Measurements from ENCODE around the gene NCBP2L. TPM values are rescaled to one million over a fixed set of nuclear protein-coding genes. Genes with fewer than 3 reads are reported as not detected.

The NCBP2L gene
- total RNA-seq, 2 experiments from 2014 or later: not detected

DNA sequence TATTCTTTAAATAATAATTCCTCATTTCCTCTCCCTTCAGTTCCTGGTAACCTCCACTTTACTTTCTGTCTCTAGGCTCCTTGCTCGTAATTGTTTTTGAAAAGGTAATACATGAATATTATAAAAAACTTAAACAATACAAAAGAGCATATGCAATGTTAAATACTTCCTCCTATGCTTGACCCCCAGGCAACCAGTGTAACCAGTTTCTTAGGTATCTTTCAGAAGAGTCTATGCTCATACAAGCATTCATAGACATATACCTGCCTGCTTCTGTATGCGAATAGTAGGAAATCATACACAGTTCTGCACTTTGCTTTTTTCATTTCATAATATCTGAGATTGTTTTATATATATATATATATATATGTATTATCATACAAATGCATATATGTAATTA lies 45.5 kb downstream of the NCBP2L start:
- Mint-ChIP-seq H3K4me3 (no peak overlapping the region), H3K27ac (no peak overlapping the region), H3K27me3 (peaks cover 5% of the 10 kb centered on the region), H3K9me3 (no peaks in the 10 kb centered on the region), H3K4me1 (ENCODE audit: low read depth) (peaks cover 31% of the 10 kb centered on the region), H3K36me3 (ENCODE audit: low read depth) (no peaks in the 10 kb centered on the region)
- no peak for ATAC-seq (ENCODE audit: poor library complexity)
- TF ChIP-seq, protein P1, sequence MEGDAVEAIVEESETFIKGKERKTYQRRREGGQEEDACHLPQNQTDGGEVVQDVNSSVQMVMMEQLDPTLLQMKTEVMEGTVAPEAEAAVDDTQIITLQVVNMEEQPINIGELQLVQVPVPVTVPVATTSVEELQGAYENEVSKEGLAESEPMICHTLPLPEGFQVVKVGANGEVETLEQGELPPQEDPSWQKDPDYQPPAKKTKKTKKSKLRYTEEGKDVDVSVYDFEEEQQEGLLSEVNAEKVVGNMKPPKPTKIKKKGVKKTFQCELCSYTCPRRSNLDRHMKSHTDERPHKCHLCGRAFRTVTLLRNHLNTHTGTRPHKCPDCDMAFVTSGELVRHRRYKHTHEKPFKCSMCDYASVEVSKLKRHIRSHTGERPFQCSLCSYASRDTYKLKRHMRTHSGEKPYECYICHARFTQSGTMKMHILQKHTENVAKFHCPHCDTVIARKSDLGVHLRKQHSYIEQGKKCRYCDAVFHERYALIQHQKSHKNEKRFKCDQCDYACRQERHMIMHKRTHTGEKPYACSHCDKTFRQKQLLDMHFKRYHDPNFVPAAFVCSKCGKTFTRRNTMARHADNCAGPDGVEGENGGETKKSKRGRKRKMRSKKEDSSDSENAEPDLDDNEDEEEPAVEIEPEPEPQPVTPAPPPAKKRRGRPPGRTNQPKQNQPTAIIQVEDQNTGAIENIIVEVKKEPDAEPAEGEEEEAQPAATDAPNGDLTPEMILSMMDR (IDR thresholded peaks at IDR 0.05): no peak
- Histone ChIP-seq H3K27me3 (ENCODE audit: control insufficient read depth in 1 of 2, insufficient read depth in 2 of 2, low read length in 2 of 2) (no peaks in the 10 kb centered on the region), H3K27ac (ENCODE audit: low read depth in 1 of 2, low read length in 2 of 2) (no peak overlapping the region), H3K4me1 (ENCODE audit: insufficient read depth, low read length) (peaks cover 17% of the 10 kb centered on the region), H3K4me3 (ENCODE audit: low read length) (no peak overlapping the region), H3K9me3 (ENCODE audit: control insufficient read depth in 1 of 2, insufficient read depth in 1 of 2, low read length in 2 of 2) (peaks cover 7 to 9% of the 10 kb centered on the region in 2 experiments), H3K36me3 (ENCODE audit: insufficient read depth, low read length) (no peaks in the 10 kb centered on the region)
- CTCF ChIA-PET: no interaction called here
- POLR2A ChIA-PET: no interaction called here
- DNase-seq: no peak
- intact Hi-C loops (cut with DNase I, micrococcal nuclease): no loop called here

DNA sequence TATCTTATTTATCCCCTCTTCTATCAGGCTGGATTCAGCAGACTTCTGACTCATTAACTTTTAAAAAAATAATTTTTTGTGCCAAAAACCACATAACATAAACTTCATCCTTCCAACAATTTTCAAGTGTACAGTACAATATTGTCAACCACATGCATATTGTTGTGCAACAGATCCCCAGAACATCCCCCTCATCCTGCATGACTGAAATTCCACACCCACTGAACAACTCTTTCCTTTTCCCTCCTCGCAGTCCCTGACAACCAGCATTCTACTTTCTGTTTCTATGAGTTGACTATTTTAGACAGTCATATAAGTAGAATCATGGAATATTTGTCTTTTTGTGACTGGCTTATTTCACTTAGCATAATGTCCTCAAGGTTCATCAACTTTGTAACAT lies 45.9 kb downstream of the NCBP2L start:
- DNase-seq: no peak
- CTCF ChIA-PET: no interaction called here
- ATAC-seq (ENCODE audit: poor library complexity): no peak
- H3K27me3 ChIP-seq (ENCODE audit: control insufficient read depth in 1 of 2, insufficient read depth in 2 of 2, low read length in 2 of 2): no peaks in the 10 kb centered on the region
- H3K4me1 ChIP-seq (ENCODE audit: insufficient read depth, low read length): peaks cover 17% of the 10 kb centered on the region
- Mint-ChIP-seq H3K4me1 (ENCODE audit: low read depth) (peaks cover 31% of the 10 kb centered on the region), H3K27ac (no peak overlapping the region), H3K9me3 (no peaks in the 10 kb centered on the region), H3K4me3 (peak overlapping the region; percentile 1), H3K27me3 (peaks cover 5% of the 10 kb centered on the region), H3K36me3 (ENCODE audit: low read depth) (no peaks in the 10 kb centered on the region)
- H3K36me3 ChIP-seq (ENCODE audit: insufficient read depth, low read length): no peaks in the 10 kb centered on the region
- H3K4me3 ChIP-seq (ENCODE audit: low read length): no peak overlapping the region
- POLR2A ChIA-PET: no interaction called here
- peaks cover 7 to 9% of the 10 kb centered on the region in 2 experiments for H3K9me3 ChIP-seq (ENCODE audit: control insufficient read depth in 1 of 2, insufficient read depth in 1 of 2, low read length in 2 of 2)
- TF ChIP-seq, protein P1 (IDR thresholded peaks at IDR 0.05): no peak
- no peak overlapping the region for H3K27ac ChIP-seq (ENCODE audit: low read depth in 1 of 2, low read length in 2 of 2)
- intact Hi-C loops (cut with DNase I, micrococcal nuclease): no loop called here

DNA sequence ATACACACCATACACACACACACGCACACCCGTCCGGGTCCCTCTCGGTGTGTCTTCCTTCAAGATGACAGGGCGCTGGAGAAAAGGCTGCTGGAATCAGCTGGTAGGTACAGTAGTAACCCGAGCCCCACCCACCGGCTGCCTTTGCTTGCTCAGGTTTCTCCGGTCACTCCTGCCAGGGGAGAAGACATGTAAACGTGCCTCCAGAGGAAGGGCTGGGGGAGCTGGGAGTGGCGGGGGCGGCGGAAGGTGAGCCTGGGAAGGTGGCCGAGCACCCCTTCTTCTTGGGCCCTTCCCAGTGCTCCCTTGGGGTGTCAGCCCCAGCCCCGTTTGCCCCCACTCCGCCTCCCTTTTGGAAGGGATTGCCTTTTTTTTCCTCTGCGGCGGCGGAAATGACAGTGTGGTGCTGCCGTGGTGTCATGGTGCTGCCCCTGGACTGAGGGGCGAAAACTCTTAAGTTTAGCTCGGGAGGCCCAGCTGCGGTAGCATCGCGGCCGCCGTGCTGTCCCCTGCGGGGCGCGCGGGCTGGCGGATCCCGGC lies 48.2 kb downstream of the NCBP2L start, which contains the start of gene MID2:
Gene MID2, plus strand, starts transcription at position 169 of the 540 bp plus-strand sequence. CDS start 561 bp downstream, outside the sequence.
- H3K27me3 ChIP-seq (ENCODE audit: control insufficient read depth in 1 of 2, insufficient read depth in 2 of 2, low read length in 2 of 2): no peaks in the 10 kb centered on the region
- ChIA-PET POLR2A (interaction anchor here (0.6 to 2.3 kb wide), 8 partner anchors 49 to 826 kb away, joined by 3 to 17 read pairs (median 4); partner anchors contain the start of genes ATG4A, MORC4, PRPS1 and PSMD10), CTCF (interaction anchor here (0.9 kb wide), 1 partner anchor 109 kb away, joined by 3 read pairs; no protein-coding TSS in a partner anchor)
- ATAC-seq (ENCODE audit: poor library complexity) (peak; percentile 79), DNase-seq (peak; percentile 24 to 76 (median 47))
- H3K4me1 Mint-ChIP-seq (ENCODE audit: low read depth): peaks cover 52% of the 10 kb centered on the region
- H3K27ac ChIP-seq (ENCODE audit: low read depth in 1 of 2, low read length in 2 of 2): peak within 1 kb of the TSS; percentile 44 to 50
- TF ChIP-seq, protein P1 (IDR thresholded peaks at IDR 0.05): no peak
- H3K36me3 ChIP-seq (ENCODE audit: insufficient read depth, low read length): no peaks in the 10 kb centered on the region
- peak within 1 kb of the TSS; percentile 90 for H3K27ac Mint-ChIP-seq
- H3K4me1 ChIP-seq (ENCODE audit: insufficient read depth, low read length): peaks cover 20% of the 10 kb centered on the region
- no peaks in the 10 kb centered on the region for H3K9me3 Mint-ChIP-seq
- no peaks in the 10 kb centered on the region for H3K36me3 Mint-ChIP-seq (ENCODE audit: low read depth)
- H3K4me3 Mint-ChIP-seq: peak within 1 kb of the TSS; percentile 91
- intact Hi-C loops (cut with DNase I, micrococcal nuclease): loop anchor here in 1 of 2 experiments (5.0 kb wide), 1 partner anchor 48 kb away; the partner anchor contains the start of genes NCBP2L and TSC22D3
- H3K9me3 ChIP-seq (ENCODE audit: control insufficient read depth in 1 of 2, insufficient read depth in 1 of 2, low read length in 2 of 2): no peaks in the 10 kb centered on the region
- H3K4me3 ChIP-seq (ENCODE audit: low read length): peak within 1 kb of the TSS; percentile 62
- H3K27me3 Mint-ChIP-seq: peaks cover 5% of the 10 kb centered on the region

Measured in CD4-positive, alpha-beta T cell (primary cell).